K562 (cell line): ENCODE results near the gene LTBR. TPM values are rescaled to one million over a fixed set of nuclear protein-coding genes. Genes with fewer than 3 reads are reported as not detected.
A peak's percentile ranks its signal among the peaks of the same experiment; 100 is the strongest.

ENCODE experiments used
- ATAC-seq: fragments of 200-7000 bp; cut with Tn5 transposase; 3 replicates; pipeline ENCODE4 v1.9.1; 2020; ENCODE audit warnings: moderate library complexity
- BruUV-seq: library from RNA; stranded (reverse); fragments of 400-500 nt; replicated peaks from 2 replicates; lab custom pipeline; 2021; lab: Mats Ljungman, UMichigan
- CTCF ChIA-PET: fragments of 300-600 bp; formaldehyde crosslinking; extraction: SDS; loops from one replicate; lab custom pipeline; 2021; ENCODE audit warnings: low intra/inter-chr PET ratio; lab: Yijun Ruan, JAX
- POLR2A ChIA-PET: fragments of 300-600, 350-650 bp; sonication (Branson Sonifier 250); formaldehyde crosslinking; extraction: SDS; loops from one replicate; lab custom pipeline; 2021; ENCODE audit warnings: antibody characterized with exemption, inconsistent platforms; lab: Yijun Ruan, JAX
- DNase-seq, 4 experiments: peaks; one replicate each; pipeline versions ENCODE4 v3.0.0 to v3.0.0-alpha.2; 2011 to 2018; ENCODE audit warnings: low spot score in 3 of 4, mixed read lengths in 3 of 4; ENCODE audit errors: extremely low read depth in 1 of 4
- FAIRE-seq: peaks from 2 replicates; lab custom pipeline; 2011; peaks lifted over from hg19 to GRCh38; lab: Jason Lieb, UNC
- H2AFZ ChIP-seq: 2 replicates; pipeline ENCODE4 v1.6.0; 2011; ENCODE audit warnings: low read depth, low read length, control low read depth, inconsistent platforms
- H3K27ac ChIP-seq: fragments of 200-600 bp; 3 replicates; pipeline ENCODE4 v1.8.0; 2011; ENCODE audit warnings: low read depth, mild to moderate bottlenecking, control low read depth, inconsistent platforms, low read length, moderate library complexity, mixed read lengths; ENCODE audit errors: extremely low read depth
- H3K27me3 ChIP-seq, 2 experiments: fragments of 300-600 bp in 1 of 2; 2 replicates in 1 of 2; 3 replicates in 1 of 2; pipeline versions ENCODE4 v1.6.0 to v1.8.0; 2011; ENCODE audit warnings: inconsistent platforms in 2 of 2, low read length in 2 of 2, mild to moderate bottlenecking in 1 of 2, mixed read lengths in 1 of 2, moderate library complexity in 1 of 2; ENCODE audit not compliant: control insufficient read depth in 2 of 2, insufficient read depth in 2 of 2
- H3K36me3 ChIP-seq: fragments of 300-600 bp; 3 replicates; pipeline ENCODE4 v1.8.0; 2011; ENCODE audit warnings: mild to moderate bottlenecking, low read length, inconsistent platforms; ENCODE audit not compliant: control insufficient read depth, insufficient read depth
- H3K4me1 ChIP-seq, 2 experiments: fragments of 200-600 bp in 1 of 2; replicated peaks in 1 of 2; 2 replicates in 1 of 2; 3 replicates in 1 of 2; pipeline versions ENCODE4 v1.5.1 to v1.8.0; 2011; ENCODE audit warnings: inconsistent platforms in 2 of 2, low read length in 2 of 2, mild to moderate bottlenecking in 1 of 2, mixed read lengths in 1 of 2, moderate library complexity in 1 of 2; ENCODE audit not compliant: control insufficient read depth in 2 of 2, insufficient read depth in 2 of 2
- H3K4me2 ChIP-seq: 2 replicates; pipeline ENCODE4 v1.6.1; 2011; ENCODE audit warnings: low read length, control low read depth, inconsistent platforms, mixed read lengths; ENCODE audit not compliant: insufficient read depth
- H3K4me3 ChIP-seq: fragments of 200-600 bp; sonication (generic), shearing (Covaris generic); 2 replicates; pipeline ENCODE4 v1.5.1; 2016; ENCODE audit warnings: control low read depth, inconsistent platforms
- H3K79me2 ChIP-seq: fragments of 200-600 bp; 3 replicates; pipeline ENCODE4 v1.8.0; 2011; ENCODE audit warnings: low read length, inconsistent platforms; ENCODE audit not compliant: control insufficient read depth, insufficient read depth
- H3K9ac ChIP-seq, 2 experiments: 2 replicates each; pipeline versions ENCODE4 v1.6.0 to v1.6.1; 2011; ENCODE audit warnings: low read depth in 2 of 2, low read length in 2 of 2, control low read depth in 1 of 2, inconsistent platforms in 1 of 2, mild to moderate bottlenecking in 1 of 2, mixed read lengths in 1 of 2; ENCODE audit not compliant: insufficient read depth in 1 of 2
- H3K9me1 ChIP-seq: one replicate; pipeline ENCODE4 v1.6.0; 2011; ENCODE audit warnings: inconsistent platforms, mild to moderate bottlenecking, low read length, moderate library complexity; ENCODE audit not compliant: control insufficient read depth, insufficient read depth
- H3K9me3 ChIP-seq: replicated peaks from 2 replicates; pipeline ENCODE4 v1.5.1; 2011; ENCODE audit warnings: low read depth, low read length, inconsistent platforms; ENCODE audit not compliant: control insufficient read depth, insufficient read depth
- H4K20me1 ChIP-seq: replicated peaks from 2 replicates; pipeline ENCODE4 v1.6.1; 2011; ENCODE audit warnings: low read length, inconsistent platforms, mixed read lengths; ENCODE audit not compliant: control insufficient read depth, insufficient read depth
- CTBP1 ChIP-seq: fragments of 450-650 bp; IDR thresholded peaks from 2 replicates; pipeline ENCODE4 v1.6.1; 2016; ENCODE audit warnings: borderline replicate concordance
- ELF1 ChIP-seq: fragments of 200-800 bp; sonication (Bioruptor generic); IDR thresholded peaks from 2 replicates; pipeline ENCODE4 v1.6.1; 2016; ENCODE audit warnings: missing genetic modification characterization, missing compliant biosample characterization
- FOXJ3 ChIP-seq: sonication (generic); formaldehyde crosslinking; IDR thresholded peaks from 2 replicates; pipeline ENCODE4 v1.4.0; 2020; ENCODE audit warnings: mild to moderate bottlenecking, missing genetic modification reagents
- FOXM1 ChIP-seq, 2 experiments: fragments of 450-650 bp in 1 of 2; sonication (generic) in 1 of 2; formaldehyde crosslinking in 1 of 2; IDR thresholded peaks; 2 replicates each; pipeline versions ENCODE4 v1.6.1 to v1.9.0; 2017 to 2022; ENCODE audit warnings: low read depth in 2 of 2, mild to moderate bottlenecking in 2 of 2, missing genetic modification reagents in 1 of 2, moderate library complexity in 1 of 2
- NCOA4 ChIP-seq: fragments of 450-650 bp; IDR thresholded peaks from 2 replicates; pipeline ENCODE4 v1.6.1; 2018; ENCODE audit warnings: mild to moderate bottlenecking; ENCODE audit not compliant: partially characterized antibody
- SMARCE1 ChIP-seq: fragments of 450-650 bp; IDR thresholded peaks from 2 replicates; pipeline ENCODE4 v1.7.1; 2016; ENCODE audit warnings: mild to moderate bottlenecking
- WGBS: fragments of 100-300 bp; shearing (Covaris generic); methylation state at CpG from one replicate; pipeline ENCODE4 v1.1.6; 2016; ENCODE audit warnings: low coverage, mixed read lengths; ENCODE audit not compliant: insufficient coverage; ENCODE audit errors: missing lambda C conversion rate; 5-methylcytosine and 5-hydroxymethylcytosine counted together
- in situ Hi-C: fragments of 300-500 bp; cut with MboI; formaldehyde crosslinking; loops from 4 replicates; pipeline ENCODE4 v1.15.0; 2018; ENCODE audit warnings: inconsistent platforms, mixed read lengths
- intact Hi-C: fragments of 100-400 bp; cut with micrococcal nuclease; formaldehyde crosslinking; loops from 2 replicates; pipeline ENCODE4 v1.14.2; 2022
- polyA plus RNA-seq, 8 experiments: library from polyadenylated mRNA; depleted of rRNA in 4 of 8; stranded (reverse) in 5 of 8; unstranded in 3 of 8; fragments of >200 nt; fragmentation: Nextera tagmentation in 2 of 8; fragmentation: Illumina TruSeq in 1 of 8; extraction: Ambion mirVana in 2 of 8; extraction: Trizol in 1 of 8; gene quantifications; 2 replicates each; pipeline versions ENCODE4 v1.2.1 to v1.2.3, GENCODE V29; 2011 to 2014; ENCODE audit warnings: inconsistent platforms in 1 of 8, missing spikeins in 1 of 8
- total RNA-seq, 7 experiments: library from RNA; depleted of rRNA in 6 of 7; stranded (reverse); fragments of >200 nt in 6 of 7; fragmentation: Illumina TruSeq in 2 of 7; extraction: Trizol in 2 of 7; gene quantifications; 2 replicates each; pipeline versions ENCODE4 v1.2.1 to v1.2.3, GENCODE V29; 2011 to 2021; ENCODE audit warnings: low replicate concordance in 1 of 7

LTBR gene
- total and polyA plus RNA-seq, 9 of the 15 experiments (the other 6 are each of a cell fraction or from before 2014, with no cell fraction given): 0.96 to 69.0 (median 35.3) TPM

GRCh38 chr12:6342140-6342889, 41.6 kb upstream of the LTBR start (continued):
- TF ChIP-seq FOXM1 (IDR thresholded peaks at IDR 0.05; ENCODE audit: low read depth): 0 out of 2 replicates have a peak, but pooled peaks have one; percentile 34
- TF ChIP-seq FOXM1 (CRISPR knock-in tag; IDR thresholded peaks at IDR 0.05; ENCODE audit: low read depth): no peak
- TF ChIP-seq SMARCE1: 0 out of 2 replicates have a peak, but pooled peaks have one; percentile 18
- TF ChIP-seq NCOA4: no peak
- 0 out of 2 replicates have a peak, but pooled peaks have one; percentile 11 for TF ChIP-seq ELF1

GRCh38 chr12:6343518-6343917, 40.4 kb upstream of the LTBR start:
- peak in 2 of 4 experiments; percentile 36 to 64 for DNase-seq
- ChIA-PET CTCF (no interaction called here), POLR2A (interaction anchor here (0.6 kb wide), 1 partner anchor 25 kb away, joined by 3 read pairs; no protein-coding TSS in a partner anchor)
- Histone ChIP-seq H3K27me3 (peaks cover 0 to 17% of the 10 kb centered on the region in 2 experiments; a peak in 2 of 5 replicates), H3K9me3 (no peaks in the 10 kb centered on the region), H3K36me3 (peaks cover 4% of the 10 kb centered on the region; the same call in 2 of the 3 replicates), H4K20me1 (peaks cover 11% of the 10 kb centered on the region; the same call in 1 of the 2 replicates), H2AFZ (no peak overlapping the region; the same call in 1 of the 2 replicates), H3K79me2 (peaks cover 35% of the 10 kb centered on the region), H3K9me1 (no peaks in the 10 kb centered on the region), H3K4me1 (peaks cover 43 to 52% of the 10 kb centered on the region in 2 experiments), H3K4me2 (no peak overlapping the region), H3K27ac (no peak overlapping the region), H3K4me3 (no peak overlapping the region), H3K9ac (peak overlapping the region in 1 of 2 experiments; percentile 43; a peak in 1 of 4 replicates)
- intact Hi-C loops (no loop called here), in situ Hi-C loops (no loop called here)
- no TSS peak for BruUV-seq
- peak; percentile 33; the same call in 1 of the 2 replicates for TF ChIP-seq CTBP1
- TF ChIP-seq FOXJ3 (CRISPR knock-in tag): no peak
- WGBS: 26% methylated on average over 4 of the region's 5 CpGs
- no peak for ATAC-seq
- peak; percentile 82 for FAIRE-seq
